ENCODE data around the gene OR10G7. TPM values are rescaled to one million over a fixed set of nuclear protein-coding genes. Genes with fewer than 3 reads are reported as not detected.

Gene OR10G7, protein sequence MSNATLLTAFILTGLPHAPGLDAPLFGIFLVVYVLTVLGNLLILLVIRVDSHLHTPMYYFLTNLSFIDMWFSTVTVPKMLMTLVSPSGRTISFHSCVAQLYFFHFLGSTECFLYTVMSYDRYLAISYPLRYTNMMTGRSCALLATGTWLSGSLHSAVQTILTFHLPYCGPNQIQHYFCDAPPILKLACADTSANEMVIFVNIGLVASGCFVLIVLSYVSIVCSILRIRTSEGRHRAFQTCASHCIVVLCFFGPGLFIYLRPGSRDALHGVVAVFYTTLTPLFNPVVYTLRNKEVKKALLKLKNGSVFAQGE
- not detected in 2 replicates for total RNA-seq

DNA sequence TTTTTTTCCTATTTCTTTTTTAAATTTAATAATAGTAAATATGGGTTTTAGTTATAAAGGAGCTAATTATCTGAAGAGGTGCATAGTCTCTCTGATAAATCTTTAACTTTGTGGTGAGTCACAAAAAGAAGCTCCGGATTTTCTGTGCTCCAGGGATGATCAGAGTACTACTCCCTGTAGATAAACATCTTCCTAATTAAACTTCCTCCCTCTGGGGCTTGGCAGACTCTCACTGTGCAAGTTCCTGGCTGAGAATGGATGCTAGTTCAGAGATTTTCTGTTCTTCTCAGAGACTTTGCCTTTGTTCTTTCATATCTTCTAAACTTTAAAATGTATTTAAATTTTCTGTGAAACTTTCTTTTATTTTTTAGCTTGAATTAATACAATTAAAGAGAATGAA lies at the start of gene OR10G7:
TSS of gene OR10G7 (minus strand) at position 72 of the 400 bp plus-strand sequence. CDS start 2,324 bp downstream, outside the sequence.

DNA sequence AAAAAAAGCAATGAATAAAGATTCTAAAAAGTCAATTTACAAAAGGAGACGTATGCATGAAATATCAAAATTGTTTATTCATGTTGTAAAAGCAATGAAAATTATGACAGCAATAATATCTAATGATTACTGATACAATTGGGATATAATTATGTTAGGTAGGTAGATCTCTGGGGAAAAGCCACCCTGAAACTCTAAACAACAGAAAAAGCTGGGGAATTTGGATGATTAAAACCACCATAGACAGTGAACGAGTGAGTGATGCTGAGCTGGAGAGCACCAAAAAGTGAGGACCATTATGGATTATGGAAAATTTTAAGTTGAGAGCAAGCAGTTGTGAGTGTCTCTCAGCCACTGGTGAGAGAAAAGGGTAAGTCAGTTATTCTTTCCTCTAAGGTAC lies 14.6 kb downstream of the OR10G7 start, which contains the start of gene OR10G8:
TSS of gene OR10G8 (plus strand) at position 301 of the 400 bp plus-strand sequence. CDS start 2,825 bp downstream, outside the sequence.

DNA sequence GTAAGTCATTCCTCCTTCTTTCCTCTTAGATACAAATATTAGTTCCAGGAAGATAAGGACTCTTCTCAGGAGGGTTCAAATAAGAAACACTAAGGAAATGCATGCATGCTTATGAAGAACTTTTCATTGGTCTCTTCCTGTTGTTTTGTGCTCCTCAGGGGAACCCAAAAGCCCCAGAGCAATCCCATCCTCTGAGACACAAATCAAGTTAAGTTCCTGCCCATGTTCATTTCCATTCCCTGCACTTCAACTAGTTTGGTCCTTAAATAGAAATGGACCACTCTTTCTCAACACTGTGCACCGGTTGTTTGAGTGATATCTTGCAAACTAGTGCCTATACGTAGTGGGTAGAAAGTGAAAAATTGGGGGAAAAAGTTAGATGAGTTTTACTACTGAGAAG lies 28.4 kb downstream of the OR10G7 start, which contains the start of gene OR10G4:
TSS of gene OR10G4 (plus strand) at position 301 of the 400 bp plus-strand sequence. CDS start 2,578 bp downstream, outside the sequence.

DNA sequence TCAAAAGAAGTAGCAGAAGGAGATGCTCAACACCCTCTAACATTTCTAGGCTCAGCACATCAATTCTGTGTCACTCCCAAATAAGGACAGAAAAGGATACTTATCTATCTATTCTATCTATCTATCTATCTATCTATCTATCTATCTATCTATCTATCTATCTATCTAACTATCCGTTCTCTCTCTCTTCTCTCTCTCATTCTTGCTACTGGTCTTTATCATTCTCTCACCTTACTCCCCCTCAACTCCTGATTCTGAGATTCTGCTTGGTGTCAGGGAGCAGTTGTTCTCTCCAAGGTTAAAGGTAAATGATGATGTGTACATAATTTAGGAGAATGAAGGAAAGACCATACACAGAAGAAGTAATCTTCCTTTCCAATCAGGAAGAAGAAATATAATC lies 46.0 kb downstream of the OR10G7 start, which contains the start of gene OR10G6:
TSS of gene OR10G6 (minus strand) at position 43 of the 400 bp plus-strand sequence. CDS start at position 43, 0 bp downstream.

Other genes starting within 250 kb of the OR10G7 start
- gene OR6M1, start 235.0 kb downstream of the OR10G7 start, total RNA-seq = not detected in 2 replicates
- gene TMEM225, start 155.7 kb downstream of the OR10G7 start, total RNA-seq = not detected in 2 replicates
- not detected in 2 replicates for gene OR8D4, start 139.2 kb downstream of the OR10G7 start, total RNA-seq
- not detected in 2 replicates for gene OR4D5, start 101.7 kb downstream of the OR10G7 start, total RNA-seq
- gene OR6T1, start 97.5 kb downstream of the OR10G7 start, total RNA-seq = not detected in 2 replicates
- gene OR10S1, start 63.5 kb downstream of the OR10G7 start, total RNA-seq = not detected in 2 replicates
- not detected in 2 replicates for gene OR10G6, start 46.2 kb downstream of the OR10G7 start, total RNA-seq
- not detected in 2 replicates for gene OR10G4, start 28.3 kb downstream of the OR10G7 start, total RNA-seq
- gene OR10G9, start 18.3 kb downstream of the OR10G7 start, total RNA-seq = not detected in 2 replicates
- not detected in 2 replicates for gene OR10G8, start 14.5 kb downstream of the OR10G7 start, total RNA-seq
- gene VWA5A, start 74.1 kb upstream of the OR10G7 start, total RNA-seq = 5.7 and 6.6 TPM in 2 replicates
- gene OR10D3, start 142.0 kb upstream of the OR10G7 start, total RNA-seq = not detected in 2 replicates
- gene OR8G1, start 199.8 kb upstream of the OR10G7 start, total RNA-seq = not detected in 2 replicates
- not detected in 2 replicates for gene OR8G5, start 215.1 kb upstream of the OR10G7 start, total RNA-seq